ENCODE data around the gene NRG4.
"Not testable (repeated sequence)": the region's sequence is repeated elsewhere in the genome, so short reads cannot be mapped to it uniquely, and the experiment has no call there.

Gene NRG4

DNA sequence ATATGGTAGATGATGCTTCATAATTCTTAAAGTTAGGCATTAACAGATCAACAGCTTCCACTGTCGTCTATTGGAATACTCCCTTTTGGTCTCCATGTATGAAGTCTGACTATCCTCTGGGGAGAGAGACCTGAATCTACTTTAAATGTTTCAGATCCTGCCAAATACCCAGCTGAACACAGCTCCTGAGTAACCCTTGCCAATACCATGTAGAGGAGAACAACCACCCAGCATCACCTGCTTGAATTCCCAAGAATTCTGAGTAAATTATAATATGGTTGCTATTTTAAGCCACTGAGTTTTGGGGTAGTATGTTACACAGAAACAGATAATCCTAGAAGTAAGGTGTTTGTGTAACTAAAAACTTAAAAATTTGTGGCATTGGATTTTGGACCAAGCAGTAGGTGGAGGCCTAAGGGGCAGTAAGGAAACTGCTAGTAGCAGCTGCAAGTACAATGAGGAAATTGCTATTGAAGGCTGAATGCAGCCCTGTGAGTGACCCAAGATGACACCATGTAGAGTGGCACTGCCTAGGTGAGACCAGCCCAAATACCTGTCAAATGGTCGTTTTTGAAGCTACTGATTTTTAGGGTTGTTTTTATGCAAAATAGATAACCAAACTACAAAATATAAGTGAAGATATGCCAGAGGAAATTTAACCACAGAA lies 30.9 kb downstream of the NRG4 start:
- TF ChIP-seq, protein P1, sequence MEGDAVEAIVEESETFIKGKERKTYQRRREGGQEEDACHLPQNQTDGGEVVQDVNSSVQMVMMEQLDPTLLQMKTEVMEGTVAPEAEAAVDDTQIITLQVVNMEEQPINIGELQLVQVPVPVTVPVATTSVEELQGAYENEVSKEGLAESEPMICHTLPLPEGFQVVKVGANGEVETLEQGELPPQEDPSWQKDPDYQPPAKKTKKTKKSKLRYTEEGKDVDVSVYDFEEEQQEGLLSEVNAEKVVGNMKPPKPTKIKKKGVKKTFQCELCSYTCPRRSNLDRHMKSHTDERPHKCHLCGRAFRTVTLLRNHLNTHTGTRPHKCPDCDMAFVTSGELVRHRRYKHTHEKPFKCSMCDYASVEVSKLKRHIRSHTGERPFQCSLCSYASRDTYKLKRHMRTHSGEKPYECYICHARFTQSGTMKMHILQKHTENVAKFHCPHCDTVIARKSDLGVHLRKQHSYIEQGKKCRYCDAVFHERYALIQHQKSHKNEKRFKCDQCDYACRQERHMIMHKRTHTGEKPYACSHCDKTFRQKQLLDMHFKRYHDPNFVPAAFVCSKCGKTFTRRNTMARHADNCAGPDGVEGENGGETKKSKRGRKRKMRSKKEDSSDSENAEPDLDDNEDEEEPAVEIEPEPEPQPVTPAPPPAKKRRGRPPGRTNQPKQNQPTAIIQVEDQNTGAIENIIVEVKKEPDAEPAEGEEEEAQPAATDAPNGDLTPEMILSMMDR (IDR thresholded peaks at IDR 0.05; ENCODE audit: low read depth, low read length), result no peak
- DNase-seq (ENCODE audit: low read depth in 2 of 2), result no peak
- no peak overlapping the region for H3K4me3 ChIP-seq (replicated peaks in 1 of 2; ENCODE audit: low read depth in 2 of 2, low read length in 2 of 2)

DNA sequence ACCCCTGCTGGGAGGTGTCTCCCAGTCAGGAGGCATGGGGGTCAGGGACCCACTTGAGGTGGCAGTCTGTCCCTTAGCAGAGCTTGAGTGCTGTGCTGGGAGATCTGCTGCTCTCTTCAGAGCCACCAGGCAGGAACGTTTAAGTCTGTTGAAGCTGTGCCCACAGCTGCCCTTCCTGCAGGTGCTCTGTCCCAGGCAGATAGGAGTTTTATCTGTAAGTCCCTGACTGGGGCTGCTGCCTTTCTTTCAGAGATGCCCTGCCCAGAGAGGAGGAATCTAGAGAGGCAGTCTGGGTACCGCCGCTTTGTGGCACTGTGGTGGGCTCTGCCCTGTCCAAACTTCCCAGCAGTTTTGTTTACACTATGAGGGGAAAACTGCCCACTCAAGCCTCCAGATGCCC lies 35.5 kb downstream of the NRG4 start:
- not testable (repeated sequence) for DNase-seq (ENCODE audit: low read depth in 2 of 2); H3K4me3 ChIP-seq (replicated peaks in 1 of 2; ENCODE audit: low read depth in 2 of 2, low read length in 2 of 2)

DNA sequence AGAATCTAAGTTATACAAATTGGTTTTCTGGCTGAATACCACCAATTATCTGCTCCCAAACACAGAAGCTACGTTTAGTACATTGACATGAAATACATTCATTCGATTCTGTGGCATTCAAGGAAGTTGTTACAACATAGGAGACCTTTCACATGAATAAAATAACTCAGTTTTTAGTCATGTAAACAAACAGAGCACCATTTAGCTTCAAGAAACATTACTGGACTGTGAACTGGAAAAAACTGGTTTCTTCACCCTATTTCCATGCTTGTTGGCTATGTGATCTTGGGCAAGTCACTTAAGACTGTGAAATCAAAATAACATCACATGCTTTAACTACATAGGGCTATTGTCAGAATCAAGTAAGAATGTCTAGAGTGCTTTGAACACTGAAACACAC lies 46.2 kb downstream of the NRG4 start:
- TF ChIP-seq, protein P1 (IDR thresholded peaks at IDR 0.05; ENCODE audit: low read depth, low read length), result no peak
- DNase-seq (ENCODE audit: low read depth in 2 of 2), result peak; percentile 45 to 77

DNA sequence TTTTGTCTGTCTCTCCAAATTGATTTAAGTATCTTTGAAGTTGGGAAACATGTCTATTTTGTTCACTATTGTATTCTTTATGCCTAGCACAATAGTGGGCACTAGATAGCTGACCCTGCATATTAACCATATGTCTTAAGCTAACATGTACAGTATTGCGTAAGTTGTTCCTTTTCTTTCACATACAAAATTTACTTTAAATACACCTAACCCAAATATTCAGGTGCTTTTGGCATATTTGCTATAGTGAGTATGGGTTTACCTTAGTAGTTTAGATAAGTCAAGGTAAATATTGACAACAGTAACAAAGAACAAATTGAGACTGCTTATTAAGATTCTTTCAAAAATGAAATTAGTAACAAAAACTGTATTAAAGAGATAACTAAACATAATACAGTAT lies 50.9 kb downstream of the NRG4 start:
- TF ChIP-seq, protein P1 (IDR thresholded peaks at IDR 0.05; ENCODE audit: low read depth, low read length), result no peak
- H3K4me3 ChIP-seq (replicated peaks in 1 of 2; ENCODE audit: low read depth in 2 of 2, low read length in 2 of 2), result no peak overlapping the region
- DNase-seq (ENCODE audit: low read depth in 2 of 2), result no peak

More for the DNA sequence above, 46.2 kb downstream of the NRG4 start:
- no peak overlapping the region for H3K4me3 ChIP-seq (replicated peaks in 1 of 2; ENCODE audit: low read depth in 2 of 2, low read length in 2 of 2)

DNA sequence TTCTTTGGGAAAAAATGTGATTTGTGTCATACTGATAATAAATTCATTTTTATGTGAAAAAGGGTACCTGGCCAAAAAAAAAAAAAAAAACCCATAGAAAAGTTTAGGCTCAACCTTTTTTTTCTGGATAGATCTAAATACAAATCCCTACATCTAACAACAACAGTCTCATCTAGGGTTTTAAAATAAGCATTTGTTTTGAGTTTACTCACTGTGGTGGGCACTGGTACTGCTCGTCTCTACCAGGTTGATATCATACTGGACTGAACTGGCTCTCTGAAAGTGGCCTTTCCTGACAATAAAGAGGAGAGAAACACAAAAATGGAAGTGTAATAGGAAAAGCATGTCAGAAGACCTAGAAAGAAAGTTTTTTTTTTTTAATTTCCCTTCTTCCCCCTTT lies 56.5 kb downstream of the NRG4 start:
- no peak overlapping the region for H3K4me3 ChIP-seq (replicated peaks in 1 of 2; ENCODE audit: low read depth in 2 of 2, low read length in 2 of 2)
- no peak for DNase-seq (ENCODE audit: low read depth in 2 of 2)
- TF ChIP-seq, protein P1 (IDR thresholded peaks at IDR 0.05; ENCODE audit: low read depth, low read length), result no peak

DNA sequence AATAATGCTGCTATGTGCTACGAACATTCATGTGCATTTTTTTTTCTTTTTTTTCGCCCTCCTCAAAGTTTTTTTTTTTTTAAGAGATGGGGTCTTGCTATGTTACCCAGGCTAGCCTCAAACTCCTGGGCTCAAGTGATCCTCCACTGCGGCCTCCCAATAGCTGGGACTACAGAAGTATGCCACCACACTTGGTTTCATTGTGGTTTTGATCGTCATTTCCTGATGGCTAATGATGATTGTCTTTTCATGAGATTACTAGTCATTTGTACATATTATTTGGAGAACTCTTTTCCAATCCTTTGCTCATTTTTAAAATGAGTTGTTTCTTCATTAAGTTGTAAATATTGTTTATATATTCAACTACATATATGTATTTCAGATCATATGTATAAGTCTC lies 59.7 kb downstream of the NRG4 start:
- TF ChIP-seq, protein P1 (IDR thresholded peaks at IDR 0.05; ENCODE audit: low read depth, low read length), result no peak
- DNase-seq (ENCODE audit: low read depth in 2 of 2), result no peak
- no peak overlapping the region for H3K4me3 ChIP-seq (replicated peaks in 1 of 2; ENCODE audit: low read depth in 2 of 2, low read length in 2 of 2)

DNA sequence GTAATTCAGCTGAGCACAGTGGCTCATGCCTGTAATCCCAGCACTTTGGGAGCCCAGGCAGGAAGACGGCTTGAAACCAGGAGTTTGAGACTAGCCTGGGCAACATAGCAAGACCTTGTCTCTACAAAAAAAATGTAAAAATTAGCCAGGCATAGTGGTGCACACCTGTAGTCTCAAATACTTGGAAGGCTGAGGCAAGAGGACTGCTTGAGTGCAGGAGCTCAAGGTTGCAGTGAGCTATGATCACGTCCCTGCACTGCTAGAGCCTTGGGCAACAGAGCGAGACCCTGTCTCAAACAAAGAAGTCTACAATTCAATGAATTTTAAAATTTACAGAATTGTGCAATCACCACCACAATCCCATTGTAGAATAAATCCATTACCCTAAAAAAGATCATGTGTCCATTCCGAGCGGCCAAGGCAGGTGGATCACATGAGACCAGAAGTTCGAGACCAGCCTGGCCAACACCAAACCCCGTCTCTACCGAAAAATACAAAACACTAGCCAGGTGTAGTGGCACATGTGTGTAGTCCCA lies 63.4 kb downstream of the NRG4 start:
- TF ChIP-seq, protein P1 (IDR thresholded peaks at IDR 0.05; ENCODE audit: low read depth, low read length), result no peak
- no peak overlapping the region for H3K4me3 ChIP-seq (replicated peaks in 1 of 2; ENCODE audit: low read depth in 2 of 2, low read length in 2 of 2)
- no peak for DNase-seq (ENCODE audit: low read depth in 2 of 2)
